A549 (cell line): ENCODE measurements around the gene GDNF. TPM values are rescaled to one million over a fixed set of nuclear protein-coding genes. Genes with fewer than 3 reads are reported as not detected.

ENCODE experiments used
- ATAC-seq, 2 experiments: fragments of 200-7000 bp in 1 of 2; fragments of >200 bp in 1 of 2; cut with Nextera tagmentation in 1 of 2; cut with Tn5 transposase in 1 of 2; 3 replicates each; pipeline versions ENCODE4 v1.8.0 to v1.9.1; 2018 to 2020; ENCODE audit warnings: mild to moderate bottlenecking in 1 of 2, moderate library complexity in 1 of 2
- CTCF ChIA-PET: fragments of 300-600 bp; sonication (Branson Sonifier 250); formaldehyde crosslinking; extraction: SDS; loops from one replicate; lab custom pipeline; 2021; ENCODE audit warnings: antibody characterized with exemption, inconsistent platforms; lab: Yijun Ruan, JAX
- POLR2A ChIA-PET: fragments of 350-600 bp; formaldehyde crosslinking; extraction: SDS; loops from one replicate; lab custom pipeline; 2021; ENCODE audit warnings: antibody characterized with exemption, inconsistent platforms; lab: Yijun Ruan, JAX
- DNase-seq, 2 experiments: peaks; one replicate each; pipeline versions ENCODE4 v3.0.0 to v3.0.0-alpha.2; 2011 to 2016; ENCODE audit warnings: low read depth in 1 of 2, low spot score in 1 of 2
- FAIRE-seq: peaks from 2 replicates; lab custom pipeline; 2011; peaks lifted over from hg19 to GRCh38; lab: Jason Lieb, UNC
- H3K27ac ChIP-seq, 2 experiments: fragments of >200 bp; sonication (Bioruptor Twin); formaldehyde crosslinking; 3 replicates each; pipeline ENCODE4 v1.5.1; 2016 to 2017
- H3K4me1 ChIP-seq: fragments of >200 bp; sonication (Bioruptor Twin); formaldehyde crosslinking; 3 replicates; pipeline ENCODE4 v1.6.1; 2016
- H3K4me2 ChIP-seq: fragments of >200 bp; sonication (Bioruptor Twin); formaldehyde crosslinking; 3 replicates; pipeline ENCODE4 v1.6.1; 2016
- H3K4me3 ChIP-seq: fragments of >200 bp; sonication (Bioruptor Twin); formaldehyde crosslinking; 3 replicates; pipeline ENCODE4 v1.5.1; 2016
- H3K9me3 ChIP-seq: fragments of >200 bp; sonication (Bioruptor Twin); formaldehyde crosslinking; 3 replicates; pipeline ENCODE4 v1.6.1; 2016
- ATOH8 ChIP-seq: fragments of 250-450 bp; sonication (Bioruptor Pico); IDR thresholded peaks from 2 replicates; pipeline ENCODE4 v1.5.0; 2020; ENCODE audit warnings: low read depth, mild to moderate bottlenecking, moderate library complexity
- CEBPB ChIP-seq, 2 experiments: fragments of >200 bp in 1 of 2; sonication (Bioruptor Twin) in 1 of 2; formaldehyde crosslinking in 1 of 2; IDR thresholded peaks; 2 replicates each; pipeline ENCODE4 v1.6.1; 2012 to 2016
- CHD2 ChIP-seq: fragments of 150-350 bp; IDR thresholded peaks from 2 replicates; pipeline ENCODE4 v1.6.1; 2014; ENCODE audit warnings: low read length; ENCODE audit not compliant: partially characterized antibody
- E2F6 ChIP-seq: IDR thresholded peaks from 2 replicates; pipeline ENCODE4 v1.6.1; 2012; ENCODE audit warnings: low read depth, borderline replicate concordance
- EHF ChIP-seq: fragments of 250-450 bp; sonication (Bioruptor Pico); IDR thresholded peaks from 2 replicates; pipeline ENCODE4 v1.5.0; 2020; ENCODE audit warnings: mild to moderate bottlenecking
- EP300 ChIP-seq, 2 experiments: fragments of >200 bp; sonication (Bioruptor Twin); formaldehyde crosslinking; IDR thresholded peaks; 2 replicates in 1 of 2; 3 replicates in 1 of 2; pipeline ENCODE4 v1.6.1; 2016 to 2017
- FOSB ChIP-seq: fragments of 250-450 bp; sonication (Bioruptor Pico); IDR thresholded peaks from 2 replicates; pipeline ENCODE4 v1.5.0; 2020; ENCODE audit warnings: mild to moderate bottlenecking, moderate library complexity
- FOSL2 ChIP-seq, 2 experiments: fragments of 450-650 bp in 1 of 2; fragments of >200 bp in 1 of 2; sonication (Bioruptor Twin) in 1 of 2; formaldehyde crosslinking; IDR thresholded peaks; 2 replicates each; pipeline versions ENCODE4 v1.5.0 to v1.6.1; 2016 to 2020; ENCODE audit warnings: mild to moderate bottlenecking in 1 of 2, moderate library complexity in 1 of 2
- GATA3 ChIP-seq: IDR thresholded peaks from 2 replicates; pipeline ENCODE4 v1.6.1; 2012; ENCODE audit warnings: borderline replicate concordance
- HES2 ChIP-seq: fragments of >200 bp; sonication (Bioruptor Twin); formaldehyde crosslinking; IDR thresholded peaks from 2 replicates; pipeline ENCODE4 v1.6.1; 2016
- HMGXB4 ChIP-seq: fragments of 250-450 bp; sonication (Bioruptor Pico); IDR thresholded peaks from 2 replicates; pipeline ENCODE4 v1.5.0; 2021; ENCODE audit warnings: mild to moderate bottlenecking, moderate library complexity, borderline replicate concordance
- HOXB13 ChIP-seq: fragments of 250-450 bp; sonication (Bioruptor Pico); IDR thresholded peaks from 2 replicates; pipeline ENCODE4 v1.5.0; 2020; ENCODE audit warnings: low read depth, mild to moderate bottlenecking, moderate library complexity
- MAZ ChIP-seq: fragments of 150-350 bp; IDR thresholded peaks from 2 replicates; pipeline ENCODE4 v1.6.1; 2014; ENCODE audit warnings: antibody characterized with exemption, low read depth, low read length, borderline replicate concordance
- MYC ChIP-seq: IDR thresholded peaks from 2 replicates; pipeline ENCODE4 v1.6.1; 2012; ENCODE audit warnings: mild to moderate bottlenecking, inconsistent platforms, low read length, improper control_type of control experiment, borderline replicate concordance
- NFE2L2 ChIP-seq: fragments of 150-350 bp; conservative IDR thresholded peaks from 2 replicates; pipeline ENCODE4 v1.6.1; 2014; ENCODE audit warnings: low read length
- NPAS2 ChIP-seq: fragments of 250-450 bp; sonication (Bioruptor Pico); IDR thresholded peaks from 2 replicates; pipeline ENCODE4 v1.8.0; 2022; ENCODE audit warnings: mild to moderate bottlenecking, moderate library complexity, borderline replicate concordance
- PBX3 ChIP-seq: IDR thresholded peaks from 2 replicates; pipeline ENCODE4 v1.6.1; 2012
- POLR2AphosphoS2 ChIP-seq: conservative IDR thresholded peaks from 2 replicates; pipeline ENCODE4 v1.6.1; 2012; ENCODE audit warnings: low read length, improper control_type of control experiment, inconsistent platforms
- RFX5 ChIP-seq: fragments of 450-650 bp; IDR thresholded peaks from 2 replicates; pipeline ENCODE4 v1.7.1; 2014; ENCODE audit warnings: antibody characterized with exemption, mild to moderate bottlenecking, moderate library complexity
- RNF2 ChIP-seq: fragments of 200-600 bp; sonication (generic); IDR thresholded peaks from 2 replicates; pipeline ENCODE4 v1.6.1; 2016; ENCODE audit warnings: low read depth, mild to moderate bottlenecking, antibody characterized with exemption, moderate library complexity, borderline replicate concordance
- TFCP2L1 ChIP-seq: fragments of 250-450 bp; sonication (Bioruptor Pico); IDR thresholded peaks from 2 replicates; pipeline ENCODE4 v1.5.0; 2021; ENCODE audit warnings: mild to moderate bottlenecking
- USF2 ChIP-seq: fragments of 450-650 bp; IDR thresholded peaks from 2 replicates; pipeline ENCODE4 v1.6.1; 2014; ENCODE audit warnings: antibody characterized with exemption
- WGBS: methylation state at CpG from one replicate; pipeline ENCODE4 v1.1.6; 2017; ENCODE audit errors: missing lambda C conversion rate; 5-methylcytosine and 5-hydroxymethylcytosine counted together
- polyA plus RNA-seq, 4 experiments: library from polyadenylated mRNA; depleted of rRNA in 3 of 4; stranded (reverse); fragments of >200 nt; fragmentation: RNase III in 1 of 4; extraction: RNeasy Plus Mini Kit Qiagen cat#74134 plus additional on column Dnase treatment in 1 of 4; gene quantifications; 2 replicates in 3 of 4; 3 replicates in 1 of 4; pipeline ENCODE4 v1.2.3, GENCODE V29; 2011 to 2017

Gene GDNF
- polyA plus RNA-seq, 2 of the 4 experiments (the other 2 are of a cell fraction), result 0.01 TPM; not detected in 1

- WGBS, result 89% methylated on average over 6 of the region's 6 CpGs
- ATAC-seq (no peak), FAIRE-seq (peak; percentile 32), DNase-seq (no peak)
- TF ChIP-seq HMGXB4 (CRISPR knock-in tag) (no peak), TFCP2L1 (CRISPR knock-in tag) (no peak), HOXB13 (CRISPR knock-in tag) (no peak), NFE2L2 (no peak), CHD2 (no peak), FOSL2 (IDR thresholded peaks at IDR 0.05) (no peak), FOSL2 (CRISPR knock-in tag; IDR thresholded peaks at IDR 0.05) (no peak)
- ChIA-PET POLR2A (no interaction called here), CTCF (interaction anchor here (1.1 to 1.7 kb wide), 2 partner anchors 10 to 11 kb away, joined by 3 read pairs; no protein-coding TSS in a partner anchor)
- no peaks in the 10 kb centered on the region for H3K4me1 ChIP-seq
- H3K4me3 ChIP-seq, result no peak overlapping the region
- H3K9me3 ChIP-seq, result no peaks in the 10 kb centered on the region
- H3K27ac ChIP-seq, result no peak overlapping the region
- no peak overlapping the region for H3K4me2 ChIP-seq
Measured at GRCh38 chr5:37787742-37788141, 52.1 kb downstream of the GDNF start.

GRCh38 chr5:37786862-37787519 is 52.9 kb downstream of the GDNF start:
- Histone ChIP-seq H3K4me2 (no peak overlapping the region), H3K27ac (no peak overlapping the region), H3K4me3 (no peak overlapping the region), H3K4me1 (no peaks in the 10 kb centered on the region), H3K9me3 (no peaks in the 10 kb centered on the region)
- POLR2A ChIA-PET, result no interaction called here
- peak in 1 of 2 experiments; percentile 24 for DNase-seq
- CTCF ChIA-PET, result interaction anchor here (2.3 kb wide), 1 partner anchor 11 kb away, joined by 9 read pairs; no protein-coding TSS in a partner anchor
- no peak for FAIRE-seq
- ATAC-seq, result peak in 1 of 2 experiments; percentile 56; a peak in 2 of 6 replicates
- WGBS, result 70% methylated on average over 5 of the region's 5 CpGs
- TF ChIP-seq MAZ (no peak), HES2 (no peak), POLR2AphosphoS2 (no peak), USF2 (no peak), FOSL2 (IDR thresholded peaks at IDR 0.05) (no peak; the same call in 1 of the 2 replicates), FOSL2 (CRISPR knock-in tag; IDR thresholded peaks at IDR 0.05) (peak; percentile 59)
- TF ChIP-seq, all 56 proteins: peak for 1

- 84% methylated on average over 2 of the region's 2 CpGs for WGBS
- Histone ChIP-seq H3K4me3 (no peak overlapping the region), H3K4me1 (no peaks in the 10 kb centered on the region), H3K27ac (no peak overlapping the region), H3K4me2 (no peak overlapping the region), H3K9me3 (no peaks in the 10 kb centered on the region)
- CTCF ChIA-PET, result interaction anchor here (2.3 kb wide), 1 partner anchor 10 kb away, joined by 9 read pairs; no protein-coding TSS in a partner anchor
- POLR2A ChIA-PET, result no interaction called here
- ATAC-seq, result no peak
- no peak for DNase-seq
- FAIRE-seq, result no peak
- TF ChIP-seq EP300 (IDR thresholded peaks at IDR 0.05) (no peak), EHF (no peak), RNF2 (no peak), HES2 (no peak), NPAS2 (CRISPR knock-in tag) (no peak), FOSB (CRISPR knock-in tag) (no peak), MYC (no peak), POLR2AphosphoS2 (no peak), E2F6 (no peak), HOXB13 (CRISPR knock-in tag) (no peak), RFX5 (no peak), GATA3 (no peak), PBX3 (no peak), CEBPB (IDR thresholded peaks at IDR 0.05) (no peak), ATOH8 (CRISPR knock-in tag) (no peak), USF2 (no peak)
Measured at GRCh38 chr5:37786416-37786815, 53.4 kb downstream of the GDNF start.
